Gastroesophageal sphincter (tissue), 4 donors: ENCODE measurements around the gene DNAAF1. TPM values are rescaled to one million over a fixed set of nuclear protein-coding genes. Genes with fewer than 3 reads are reported as not detected.

ENCODE experiments used
- ATAC-seq: fragments of 150-250 bp; one replicate; pipeline ENCODE4 v1.9.1; 2016; ENCODE audit warnings: mild to moderate bottlenecking, moderate library complexity
- H3K27ac ChIP-seq, 4 donors: fragments of 200-600 bp; sonication (generic) in 3 of 4; 1 replicate in 3 of 4; 2 replicates in 1 of 4; pipeline ENCODE4 v1.5.1; 2016 to 2019
- H3K27me3 ChIP-seq: fragments of 200-600 bp; sonication (generic); one replicate; pipeline ENCODE4 v1.5.1; 2019
- H3K36me3 ChIP-seq, 2 donors: fragments of 200-600 bp; sonication (generic); one replicate each; pipeline ENCODE4 v1.5.1; 2019; ENCODE audit warnings: control low read depth in 1 of 2
- H3K4me1 ChIP-seq, 3 donors: fragments of 200-600 bp; sonication (generic); 1 replicate in 2 of 3; 2 replicates in 1 of 3; pipeline ENCODE4 v1.5.1; 2016 to 2019; ENCODE audit warnings: control low read depth in 2 of 3
- H3K4me3 ChIP-seq, 2 donors: fragments of 200-600 bp; sonication (generic); one replicate each; pipeline ENCODE4 v1.5.1; 2019; ENCODE audit warnings: mild to moderate bottlenecking in 1 of 2, moderate library complexity in 1 of 2
- H3K9me3 ChIP-seq, 3 donors: fragments of 200-600 bp; sonication (generic); one replicate each; pipeline ENCODE4 v1.5.1; 2017 to 2019; ENCODE audit warnings: control low read depth in 2 of 3
- EP300 ChIP-seq: sonication (generic); formaldehyde crosslinking; IDR thresholded peaks from one replicate; pipeline ENCODE4 v1.6.1; 2017; ENCODE audit warnings: antibody characterized with exemption, mild to moderate bottlenecking
- POLR2A ChIP-seq, 2 donors: fragments of 450-650 bp; IDR thresholded peaks; one replicate each; pipeline ENCODE4 v1.6.1; 2017; ENCODE audit warnings: antibody characterized with exemption in 2 of 2, mild to moderate bottlenecking in 2 of 2, moderate library complexity in 1 of 2
- POLR2AphosphoS5 ChIP-seq: sonication (generic); formaldehyde crosslinking; IDR thresholded peaks from one replicate; pipeline ENCODE4 v1.6.1; 2017; ENCODE audit warnings: antibody characterized with exemption
- WGBS, 2 donors: methylation state at CpG; one replicate each; pipeline ENCODE4 v1.1.5; 2018; ENCODE audit warnings: low coverage in 1 of 2; 5-methylcytosine and 5-hydroxymethylcytosine counted together
- total RNA-seq, 4 donors: library from RNA; depleted of rRNA; stranded (reverse); fragments of >200 nt; gene quantifications; one replicate each; pipeline ENCODE4 v1.1.0, GENCODE V29; 2016
- TF ChIP-seq, protein P1 (sequence below), 4 experiments: fragments of 200-600 bp in 2 of 4; fragments of 450-650 bp in 2 of 4; sonication (generic) in 1 of 4; IDR thresholded peaks; one replicate each; pipeline ENCODE4 v1.5.1; 2017 to 2019; ENCODE audit warnings: antibody characterized with exemption in 4 of 4, mild to moderate bottlenecking in 2 of 4, moderate library complexity in 2 of 4

DNAAF1 gene
- total RNA-seq, 4 donors from 2014 or later = 0.27 TPM; not detected in 3

DNA sequence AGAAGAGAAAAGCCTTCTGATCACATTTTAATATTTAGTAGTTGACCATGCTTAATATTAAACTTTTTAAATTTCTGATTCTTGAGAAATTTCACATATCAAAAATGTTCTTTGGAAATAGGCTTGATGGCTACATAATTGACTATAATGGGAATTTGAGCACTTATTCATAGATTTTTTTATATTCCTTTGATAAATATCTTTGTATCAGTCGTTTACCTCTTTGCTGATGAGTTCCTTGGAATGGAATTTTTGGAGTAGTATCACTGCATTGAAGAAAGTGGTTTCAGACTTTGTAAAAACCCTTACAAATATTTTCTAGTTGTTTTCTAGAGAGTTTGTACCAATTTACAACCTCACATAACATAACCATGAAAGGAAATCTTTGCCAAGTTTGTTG lies 14.7 kb downstream of the DNAAF1 start:
- TF ChIP-seq, protein P1, sequence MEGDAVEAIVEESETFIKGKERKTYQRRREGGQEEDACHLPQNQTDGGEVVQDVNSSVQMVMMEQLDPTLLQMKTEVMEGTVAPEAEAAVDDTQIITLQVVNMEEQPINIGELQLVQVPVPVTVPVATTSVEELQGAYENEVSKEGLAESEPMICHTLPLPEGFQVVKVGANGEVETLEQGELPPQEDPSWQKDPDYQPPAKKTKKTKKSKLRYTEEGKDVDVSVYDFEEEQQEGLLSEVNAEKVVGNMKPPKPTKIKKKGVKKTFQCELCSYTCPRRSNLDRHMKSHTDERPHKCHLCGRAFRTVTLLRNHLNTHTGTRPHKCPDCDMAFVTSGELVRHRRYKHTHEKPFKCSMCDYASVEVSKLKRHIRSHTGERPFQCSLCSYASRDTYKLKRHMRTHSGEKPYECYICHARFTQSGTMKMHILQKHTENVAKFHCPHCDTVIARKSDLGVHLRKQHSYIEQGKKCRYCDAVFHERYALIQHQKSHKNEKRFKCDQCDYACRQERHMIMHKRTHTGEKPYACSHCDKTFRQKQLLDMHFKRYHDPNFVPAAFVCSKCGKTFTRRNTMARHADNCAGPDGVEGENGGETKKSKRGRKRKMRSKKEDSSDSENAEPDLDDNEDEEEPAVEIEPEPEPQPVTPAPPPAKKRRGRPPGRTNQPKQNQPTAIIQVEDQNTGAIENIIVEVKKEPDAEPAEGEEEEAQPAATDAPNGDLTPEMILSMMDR (IDR thresholded peaks at IDR 0.05) = no peak
- no peak for TF ChIP-seq POLR2A (IDR thresholded peaks at IDR 0.05)
- TF ChIP-seq POLR2AphosphoS5 = no peak
- TF ChIP-seq EP300 = no peak
- WGBS, 2 donors = 30 to 40% methylated on average over 1 of the region's 1 CpG
- no peak overlapping the region for H3K27ac ChIP-seq
- ATAC-seq = no peak
- H3K4me1 ChIP-seq = no peaks in the 10 kb centered on the region
- no peaks in the 10 kb centered on the region for H3K9me3 ChIP-seq
- H3K4me3 ChIP-seq = no peak overlapping the region
- no peaks in the 10 kb centered on the region for H3K36me3 ChIP-seq
- peaks cover 37% of the 10 kb centered on the region for H3K27me3 ChIP-seq

DNA sequence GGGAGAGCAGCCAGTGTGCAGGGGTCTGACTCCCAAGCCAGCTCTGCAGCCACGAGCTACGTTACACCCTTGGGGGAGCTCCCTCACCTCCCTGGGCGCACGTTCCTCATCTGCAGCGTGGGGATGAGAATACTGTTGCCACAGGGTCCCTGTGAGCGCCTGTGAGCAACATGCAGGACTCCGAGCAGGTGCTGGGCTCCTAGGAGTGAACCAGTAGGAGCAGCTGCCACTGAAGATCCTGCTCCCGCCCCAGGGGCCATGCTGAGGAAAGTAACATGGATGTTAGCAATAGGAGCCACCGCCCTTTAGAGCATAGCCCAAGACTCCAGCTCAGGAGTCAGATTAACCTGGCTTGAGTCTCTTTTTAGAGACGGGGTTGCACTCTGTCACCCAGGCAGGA lies 15.9 kb downstream of the DNAAF1 start:
- Histone ChIP-seq H3K27ac (no peak overlapping the region), H3K36me3 (no peaks in the 10 kb centered on the region), H3K9me3 (no peaks in the 10 kb centered on the region), H3K4me3 (no peak overlapping the region), H3K27me3 (peaks cover 38% of the 10 kb centered on the region), H3K4me1 (no peaks in the 10 kb centered on the region)
- WGBS, 2 donors = no CpG with 5 or more reads among the region's 10 CpGs
- no peak for TF ChIP-seq POLR2A (IDR thresholded peaks at IDR 0.05)
- no peak for TF ChIP-seq EP300
- TF ChIP-seq, protein P1 (IDR thresholded peaks at IDR 0.05) = no peak
- TF ChIP-seq POLR2AphosphoS5 = no peak
- ATAC-seq = no peak

DNA sequence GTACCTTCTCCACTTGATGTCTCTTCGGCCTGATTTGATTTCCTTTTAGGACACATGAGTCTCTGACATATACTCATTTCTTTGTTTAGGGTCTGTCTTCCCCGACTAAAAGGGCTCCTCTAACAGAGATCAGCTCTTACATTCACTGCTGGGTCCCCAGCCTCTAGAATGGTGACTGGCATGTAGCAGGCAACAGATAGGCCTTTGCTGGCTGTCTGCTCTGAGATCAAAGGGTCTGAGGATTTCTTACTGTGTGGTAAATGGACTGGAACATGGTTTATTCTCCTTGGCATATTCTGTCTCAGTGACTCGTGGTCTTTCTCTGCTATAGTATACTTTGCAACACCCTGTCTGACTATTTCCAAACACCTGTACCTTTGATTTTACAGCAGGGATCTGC lies 16.7 kb downstream of the DNAAF1 start:
- WGBS, 2 donors = 37 to 64% methylated on average over 2 to 3 of the region's 3 CpGs
- Histone ChIP-seq H3K4me3 (no peak overlapping the region), H3K9me3 (no peaks in the 10 kb centered on the region), H3K36me3 (no peaks in the 10 kb centered on the region), H3K4me1 (no peaks in the 10 kb centered on the region), H3K27ac (no peak overlapping the region), H3K27me3 (peaks cover 46% of the 10 kb centered on the region)
- no peak for ATAC-seq
- TF ChIP-seq EP300 (no peak), POLR2A (IDR thresholded peaks at IDR 0.05) (no peak), POLR2AphosphoS5 (no peak)
- TF ChIP-seq, protein P1 (IDR thresholded peaks at IDR 0.05) = no peak

DNA sequence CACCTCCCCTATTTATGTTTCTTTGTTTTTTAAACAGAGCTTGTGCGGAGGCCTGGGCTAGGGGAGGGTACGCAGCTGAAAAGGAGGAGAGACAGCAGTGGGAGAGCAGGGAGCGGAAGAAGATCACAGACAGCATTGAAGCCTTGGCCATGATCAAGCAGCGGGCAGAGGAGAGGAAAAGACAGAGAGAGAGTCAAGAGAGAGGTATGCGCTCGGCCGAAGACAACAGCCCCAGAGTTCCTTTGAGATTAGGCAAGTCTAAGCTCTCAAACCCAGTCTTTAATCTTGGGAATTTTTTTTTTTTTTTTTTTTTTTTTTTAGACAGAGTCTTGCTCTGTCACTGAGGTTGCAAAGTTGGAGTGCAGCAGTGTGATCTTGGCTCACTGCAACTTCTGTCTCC lies 20.6 kb downstream of the DNAAF1 start:
- ATAC-seq = no peak
- WGBS, 2 donors = 77 to 80% methylated on average over 4 to 5 of the region's 7 CpGs
- Histone ChIP-seq H3K27me3 (peaks cover 53% of the 10 kb centered on the region), H3K36me3 (no peaks in the 10 kb centered on the region), H3K4me3 (no peak overlapping the region), H3K9me3 (no peaks in the 10 kb centered on the region), H3K4me1 (no peaks in the 10 kb centered on the region), H3K27ac (no peak overlapping the region)
- no peak for TF ChIP-seq POLR2AphosphoS5
- no peak for TF ChIP-seq EP300
- no peak for TF ChIP-seq POLR2A (IDR thresholded peaks at IDR 0.05)
- TF ChIP-seq, protein P1 (IDR thresholded peaks at IDR 0.05) = no peak

DNA sequence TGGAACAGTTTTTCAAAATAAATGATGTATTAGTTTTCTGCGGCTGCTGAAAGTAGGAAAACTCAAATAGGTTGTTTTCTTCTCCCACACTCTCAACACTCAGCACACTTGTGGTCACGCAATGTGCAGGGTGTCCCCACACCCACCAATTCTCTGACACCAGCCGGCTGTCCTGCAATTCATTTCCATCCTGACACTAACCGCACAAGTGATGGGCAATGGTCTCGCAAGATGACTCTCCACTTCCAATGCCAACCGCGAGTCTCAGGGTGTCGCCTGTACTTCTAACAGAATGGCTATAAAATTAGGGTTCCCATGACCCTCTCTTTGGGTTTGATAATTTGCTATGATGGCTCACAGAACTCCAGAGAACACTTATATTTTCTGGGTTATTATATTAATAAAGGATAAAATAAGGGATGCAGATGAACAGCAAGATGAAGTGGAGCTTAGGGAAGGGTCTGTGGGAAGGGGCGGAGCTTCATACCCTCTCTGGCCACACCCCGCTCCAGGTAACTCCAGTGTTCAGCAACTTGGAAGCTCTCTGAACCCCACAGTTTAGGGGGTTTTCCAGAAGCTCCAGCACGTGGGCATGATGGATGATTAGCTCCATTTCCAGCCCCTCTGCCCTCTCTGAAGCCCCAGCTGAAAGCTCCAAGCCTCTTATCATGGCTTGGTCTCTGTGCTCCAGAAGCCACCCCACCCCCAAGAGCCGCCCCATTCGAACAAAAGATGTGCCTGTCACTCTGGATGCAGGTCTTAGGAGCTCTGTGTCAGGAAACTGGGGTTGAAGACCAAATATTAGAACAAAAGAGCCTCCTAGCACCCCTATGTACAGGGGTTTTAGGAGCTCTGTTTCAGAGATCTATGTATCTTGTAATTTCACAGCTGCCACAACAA lies 21.9 kb downstream of the DNAAF1 start:
- peaks cover 40% of the 10 kb centered on the region for H3K27me3 ChIP-seq
- H3K9me3 ChIP-seq = no peaks in the 10 kb centered on the region
- WGBS, 2 donors = 70 to 82% methylated on average over 10 to 11 of the region's 13 CpGs
- no peak for TF ChIP-seq POLR2AphosphoS5
- TF ChIP-seq POLR2A (IDR thresholded peaks at IDR 0.05) = no peak
- TF ChIP-seq EP300 = no peak
- TF ChIP-seq, protein P1 (IDR thresholded peaks at IDR 0.05) = no peak
- no peaks in the 10 kb centered on the region for H3K36me3 ChIP-seq
- ATAC-seq = no peak
- no peaks in the 10 kb centered on the region for H3K4me1 ChIP-seq
- no peak overlapping the region for H3K27ac ChIP-seq
- H3K4me3 ChIP-seq = no peak overlapping the region
